Gastroesophageal sphincter (tissue), 4 donors: ENCODE data around the gene ITGA3. TPM values are rescaled to one million over a fixed set of nuclear protein-coding genes. Genes with fewer than 3 reads are reported as not detected.

Experiments used
- ATAC-seq: fragments of 150-250 bp; one replicate; pipeline ENCODE4 v1.9.1; 2016; ENCODE audit warnings: mild to moderate bottlenecking, moderate library complexity
- H3K27ac ChIP-seq, 4 donors: fragments of 200-600 bp; sonication (generic) in 3 of 4; 1 replicate in 3 of 4; 2 replicates in 1 of 4; pipeline ENCODE4 v1.5.1; 2016 to 2019
- H3K27me3 ChIP-seq: fragments of 200-600 bp; sonication (generic); one replicate; pipeline ENCODE4 v1.5.1; 2019
- H3K36me3 ChIP-seq, 2 donors: fragments of 200-600 bp; sonication (generic); one replicate each; pipeline ENCODE4 v1.5.1; 2019; ENCODE audit warnings: control low read depth in 1 of 2
- H3K4me1 ChIP-seq, 3 donors: fragments of 200-600 bp; sonication (generic); 1 replicate in 2 of 3; 2 replicates in 1 of 3; pipeline ENCODE4 v1.5.1; 2016 to 2019; ENCODE audit warnings: control low read depth in 2 of 3
- H3K4me3 ChIP-seq, 2 donors: fragments of 200-600 bp; sonication (generic); one replicate each; pipeline ENCODE4 v1.5.1; 2019; ENCODE audit warnings: mild to moderate bottlenecking in 1 of 2, moderate library complexity in 1 of 2
- H3K9me3 ChIP-seq, 3 donors: fragments of 200-600 bp; sonication (generic); one replicate each; pipeline ENCODE4 v1.5.1; 2017 to 2019; ENCODE audit warnings: control low read depth in 2 of 3
- CTCF ChIP-seq, 4 experiments: fragments of 200-600 bp in 2 of 4; fragments of 450-650 bp in 2 of 4; sonication (generic) in 1 of 4; IDR thresholded peaks; one replicate each; pipeline ENCODE4 v1.5.1; 2017 to 2019; ENCODE audit warnings: antibody characterized with exemption in 4 of 4, mild to moderate bottlenecking in 2 of 4, moderate library complexity in 2 of 4
- EP300 ChIP-seq: sonication (generic); formaldehyde crosslinking; IDR thresholded peaks from one replicate; pipeline ENCODE4 v1.6.1; 2017; ENCODE audit warnings: antibody characterized with exemption, mild to moderate bottlenecking
- POLR2A ChIP-seq, 2 donors: fragments of 450-650 bp; IDR thresholded peaks; one replicate each; pipeline ENCODE4 v1.6.1; 2017; ENCODE audit warnings: antibody characterized with exemption in 2 of 2, mild to moderate bottlenecking in 2 of 2, moderate library complexity in 1 of 2
- POLR2AphosphoS5 ChIP-seq: sonication (generic); formaldehyde crosslinking; IDR thresholded peaks from one replicate; pipeline ENCODE4 v1.6.1; 2017; ENCODE audit warnings: antibody characterized with exemption
- WGBS, 2 donors: methylation state at CpG; one replicate each; pipeline ENCODE4 v1.1.5; 2018; ENCODE audit warnings: low coverage in 1 of 2; 5-methylcytosine and 5-hydroxymethylcytosine counted together
- total RNA-seq, 4 donors: library from RNA; depleted of rRNA; stranded (reverse); fragments of >200 nt; gene quantifications; one replicate each; pipeline ENCODE4 v1.1.0, GENCODE V29; 2016

Gene ITGA3
- total RNA-seq, 4 donors from 2014 or later = 62.4 to 131 (median 124) TPM

GRCh38 chr17:50076221-50076590 is 20.3 kb downstream of the ITGA3 start:
- Histone ChIP-seq H3K27me3 (no peaks in the 10 kb centered on the region), H3K4me3 (no peak overlapping the region), H3K9me3 (no peaks in the 10 kb centered on the region), H3K4me1 (peaks cover 0 to 10% (median 0%) of the 10 kb centered on the region in 3 donors), H3K27ac (peak overlapping the region in 1 of 4 donors; percentile 35), H3K36me3 (peaks cover 0 to 100% of the 10 kb centered on the region in 2 donors)
- no peak for TF ChIP-seq POLR2AphosphoS5
- TF ChIP-seq CTCF (IDR thresholded peaks at IDR 0.05) = no peak
- TF ChIP-seq POLR2A (IDR thresholded peaks at IDR 0.05) = no peak
- TF ChIP-seq EP300 = no peak
- WGBS, 2 donors = 86% methylated on average over 2 of the region's 16 CpGs; no CpG with 5 or more reads in 1 of the 2 donors
- no peak for ATAC-seq

- ATAC-seq = no peak
- Histone ChIP-seq H3K4me1 (peaks cover 0 to 10% (median 0%) of the 10 kb centered on the region in 3 donors), H3K27me3 (no peaks in the 10 kb centered on the region), H3K4me3 (no peak overlapping the region), H3K9me3 (no peaks in the 10 kb centered on the region), H3K36me3 (peaks cover 0 to 100% of the 10 kb centered on the region in 2 donors), H3K27ac (peak overlapping the region in 1 of 4 donors; percentile 35)
- no peak for TF ChIP-seq CTCF (IDR thresholded peaks at IDR 0.05)
- 22 to 47% methylated on average over 3 of the region's 39 CpGs for WGBS, 2 donors
Measured at GRCh38 chr17:50076591-50077235, 20.8 kb downstream of the ITGA3 start.

- H3K27me3 ChIP-seq = no peaks in the 10 kb centered on the region
- H3K9me3 ChIP-seq = no peaks in the 10 kb centered on the region
- peaks cover 0 to 100% of the 10 kb centered on the region in 2 donors for H3K36me3 ChIP-seq
- peak overlapping the region in 1 of 4 donors; percentile 57 for H3K27ac ChIP-seq
- no peak for TF ChIP-seq POLR2A (IDR thresholded peaks at IDR 0.05)
- TF ChIP-seq CTCF (IDR thresholded peaks at IDR 0.05) = no peak
- TF ChIP-seq POLR2AphosphoS5 = no peak
- no peak for TF ChIP-seq EP300
- H3K4me3 ChIP-seq = no peak overlapping the region
- 91% methylated on average over 3 of the region's 4 CpGs; no CpG with 5 or more reads in 1 of the 2 donors for WGBS, 2 donors
- H3K4me1 ChIP-seq = peaks cover 0 to 10% (median 0%) of the 10 kb centered on the region in 3 donors
- no peak for ATAC-seq
Measured at GRCh38 chr17:50078430-50078829, 22.5 kb downstream of the ITGA3 start.

- H3K4me3 ChIP-seq = no peak overlapping the region
- peaks cover 0 to 91% of the 10 kb centered on the region in 2 donors for H3K36me3 ChIP-seq
- no peaks in the 10 kb centered on the region for H3K27me3 ChIP-seq
- H3K9me3 ChIP-seq = no peaks in the 10 kb centered on the region
- TF ChIP-seq POLR2A (IDR thresholded peaks at IDR 0.05) (no peak), CTCF (IDR thresholded peaks at IDR 0.05) (peak in 3 of 4 experiments; percentile 53 to 68 (median 60)), POLR2AphosphoS5 (peak; percentile 25)
- peaks cover 0 to 10% (median 0%) of the 10 kb centered on the region in 3 donors for H3K4me1 ChIP-seq
- peak overlapping the region in 2 of 4 donors; percentile 26 to 57 for H3K27ac ChIP-seq
- peak; percentile 56 for ATAC-seq
- WGBS, 2 donors = 90% methylated on average over 2 of the region's 12 CpGs; no CpG with 5 or more reads in 1 of the 2 donors
Measured at GRCh38 chr17:50079334-50080095, 23.6 kb downstream of the ITGA3 start.
